ENCODE measurements around the gene SCN9A. TPM values are rescaled to one million over a fixed set of nuclear protein-coding genes. Genes with fewer than 3 reads are reported as not detected.

Gene SCN9A
- polyA plus RNA-seq, 1 donor from 2014 or later = 10.4 TPM

DNA sequence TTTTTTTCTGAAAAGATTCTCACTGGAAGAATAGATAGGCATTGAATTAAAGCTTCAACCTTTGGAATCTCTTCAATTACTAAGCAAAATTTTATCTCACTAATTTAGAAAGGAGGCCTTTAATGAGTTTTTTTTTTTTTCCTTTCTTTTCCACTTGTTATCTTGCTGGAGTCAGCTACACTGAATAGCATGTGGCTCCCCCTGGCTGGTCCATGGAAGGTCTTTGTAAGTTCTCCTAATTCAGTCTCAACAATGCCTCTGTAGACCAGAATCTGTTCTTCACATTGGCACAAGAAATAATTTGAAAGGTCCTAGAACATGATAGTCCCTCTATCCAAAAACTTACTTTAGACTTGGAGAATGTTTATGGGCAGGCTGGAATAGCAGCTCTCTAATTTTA lies 223.7 kb downstream of the SCN9A start:
- H3K27me3 ChIP-seq (ENCODE audit: insufficient read depth, low read depth, low read length) = no peaks in the 10 kb centered on the region
- H2AFZ ChIP-seq (ENCODE audit: low read depth, low read length) = no peak overlapping the region
- no peaks in the 10 kb centered on the region for H3F3A ChIP-seq (ENCODE audit: insufficient read depth, low read length, poor library complexity, severe bottlenecking)
- no peaks in the 10 kb centered on the region for H4K20me1 ChIP-seq (ENCODE audit: insufficient read depth)
- TF ChIP-seq, protein P1, sequence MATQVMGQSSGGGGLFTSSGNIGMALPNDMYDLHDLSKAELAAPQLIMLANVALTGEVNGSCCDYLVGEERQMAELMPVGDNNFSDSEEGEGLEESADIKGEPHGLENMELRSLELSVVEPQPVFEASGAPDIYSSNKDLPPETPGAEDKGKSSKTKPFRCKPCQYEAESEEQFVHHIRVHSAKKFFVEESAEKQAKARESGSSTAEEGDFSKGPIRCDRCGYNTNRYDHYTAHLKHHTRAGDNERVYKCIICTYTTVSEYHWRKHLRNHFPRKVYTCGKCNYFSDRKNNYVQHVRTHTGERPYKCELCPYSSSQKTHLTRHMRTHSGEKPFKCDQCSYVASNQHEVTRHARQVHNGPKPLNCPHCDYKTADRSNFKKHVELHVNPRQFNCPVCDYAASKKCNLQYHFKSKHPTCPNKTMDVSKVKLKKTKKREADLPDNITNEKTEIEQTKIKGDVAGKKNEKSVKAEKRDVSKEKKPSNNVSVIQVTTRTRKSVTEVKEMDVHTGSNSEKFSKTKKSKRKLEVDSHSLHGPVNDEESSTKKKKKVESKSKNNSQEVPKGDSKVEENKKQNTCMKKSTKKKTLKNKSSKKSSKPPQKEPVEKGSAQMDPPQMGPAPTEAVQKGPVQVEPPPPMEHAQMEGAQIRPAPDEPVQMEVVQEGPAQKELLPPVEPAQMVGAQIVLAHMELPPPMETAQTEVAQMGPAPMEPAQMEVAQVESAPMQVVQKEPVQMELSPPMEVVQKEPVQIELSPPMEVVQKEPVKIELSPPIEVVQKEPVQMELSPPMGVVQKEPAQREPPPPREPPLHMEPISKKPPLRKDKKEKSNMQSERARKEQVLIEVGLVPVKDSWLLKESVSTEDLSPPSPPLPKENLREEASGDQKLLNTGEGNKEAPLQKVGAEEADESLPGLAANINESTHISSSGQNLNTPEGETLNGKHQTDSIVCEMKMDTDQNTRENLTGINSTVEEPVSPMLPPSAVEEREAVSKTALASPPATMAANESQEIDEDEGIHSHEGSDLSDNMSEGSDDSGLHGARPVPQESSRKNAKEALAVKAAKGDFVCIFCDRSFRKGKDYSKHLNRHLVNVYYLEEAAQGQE (IDR thresholded peaks at IDR 0.05; ENCODE audit: borderline replicate concordance) = no peak
- TF ChIP-seq SMC3 (conservative IDR thresholded peaks at IDR 0.05; ENCODE audit: poor library complexity) (no peak), TAF1 (IDR thresholded peaks at IDR 0.05; ENCODE audit: low read depth) (no peak)
- H3K9me2 ChIP-seq (ENCODE audit: insufficient read depth, low read length) = no peaks in the 10 kb centered on the region
- no peaks in the 10 kb centered on the region for H3K9me3 ChIP-seq (ENCODE audit: low read length)
- H3K9ac ChIP-seq (ENCODE audit: low read length) = no peak overlapping the region
- no peak overlapping the region for H3K4me3 ChIP-seq (ENCODE audit: low read length)
- H3K27ac ChIP-seq (ENCODE audit: low read length) = no peak overlapping the region
- no peaks in the 10 kb centered on the region for H3K36me3 ChIP-seq (ENCODE audit: insufficient read depth, low read length)
- no peak overlapping the region for H3K4me2 ChIP-seq (ENCODE audit: low read length)
- no peaks in the 10 kb centered on the region for H3K79me2 ChIP-seq (replicated peaks; ENCODE audit: insufficient read depth, low read length)

DNA sequence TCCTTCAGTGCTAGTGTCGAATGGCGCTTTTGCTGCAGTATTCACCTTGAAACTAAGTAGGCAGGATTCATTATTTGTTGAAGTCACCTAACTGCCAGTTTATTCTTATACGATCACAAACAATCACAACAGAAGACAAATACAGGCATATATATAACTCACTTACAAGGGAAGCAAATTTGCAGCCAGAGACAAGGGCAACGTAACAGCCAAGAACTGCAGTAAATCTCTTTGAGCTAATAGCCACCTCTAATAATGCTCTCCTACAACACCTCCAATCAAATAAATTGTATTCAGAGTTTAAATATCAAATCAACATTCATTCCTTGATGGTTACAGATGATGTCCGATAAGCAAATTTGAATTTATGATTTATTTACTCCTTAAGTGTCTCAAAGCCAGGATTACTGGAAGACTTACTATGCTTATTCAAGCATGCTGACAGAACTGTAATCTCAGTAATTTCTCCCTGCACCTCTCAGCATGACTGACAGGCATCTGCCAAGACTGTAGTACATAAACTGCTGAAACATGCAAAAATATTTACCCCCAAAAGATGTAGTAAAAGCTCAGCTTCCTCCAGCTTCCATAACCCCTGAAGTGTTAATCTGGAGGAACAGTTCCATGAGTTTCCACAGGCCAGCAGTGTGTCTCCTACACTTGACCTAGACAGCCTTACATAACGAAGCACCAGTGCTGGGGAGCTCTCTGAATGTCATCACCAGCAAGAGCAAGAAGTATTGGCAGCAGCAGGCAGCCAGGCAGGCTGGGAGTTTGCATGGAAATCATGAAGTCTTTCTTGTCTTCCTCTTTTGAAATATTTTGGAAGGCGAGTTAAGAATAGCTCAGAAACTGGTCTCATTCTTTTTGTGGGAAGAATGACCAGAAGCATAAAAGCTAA lies 227.0 kb downstream of the SCN9A start:
- Histone ChIP-seq H3K9me2 (ENCODE audit: insufficient read depth, low read length) (no peaks in the 10 kb centered on the region), H2AFZ (ENCODE audit: low read depth, low read length) (no peak overlapping the region), H4K20me1 (ENCODE audit: insufficient read depth) (no peaks in the 10 kb centered on the region), H3K4me2 (ENCODE audit: low read length) (peak overlapping the region; percentile 1), H3K27me3 (ENCODE audit: insufficient read depth, low read depth, low read length) (no peaks in the 10 kb centered on the region), H3K4me3 (ENCODE audit: low read length) (no peak overlapping the region), H3K9me3 (ENCODE audit: low read length) (no peaks in the 10 kb centered on the region), H3K27ac (ENCODE audit: low read length) (no peak overlapping the region), H3K79me2 (replicated peaks; ENCODE audit: insufficient read depth, low read length) (no peaks in the 10 kb centered on the region), H3K9ac (ENCODE audit: low read length) (no peak overlapping the region), H3K36me3 (ENCODE audit: insufficient read depth, low read length) (no peaks in the 10 kb centered on the region), H3F3A (ENCODE audit: insufficient read depth, low read length, poor library complexity, severe bottlenecking) (no peaks in the 10 kb centered on the region)
- TF ChIP-seq POLR2AphosphoS5 (IDR thresholded peaks at IDR 0.05) (peak; percentile 82), EP300 (conservative IDR thresholded peaks at IDR 0.05; ENCODE audit: poor library complexity, severe bottlenecking) (peak; percentile 92)
- TF ChIP-seq, protein P1 (IDR thresholded peaks at IDR 0.05; ENCODE audit: borderline replicate concordance) = no peak

DNA sequence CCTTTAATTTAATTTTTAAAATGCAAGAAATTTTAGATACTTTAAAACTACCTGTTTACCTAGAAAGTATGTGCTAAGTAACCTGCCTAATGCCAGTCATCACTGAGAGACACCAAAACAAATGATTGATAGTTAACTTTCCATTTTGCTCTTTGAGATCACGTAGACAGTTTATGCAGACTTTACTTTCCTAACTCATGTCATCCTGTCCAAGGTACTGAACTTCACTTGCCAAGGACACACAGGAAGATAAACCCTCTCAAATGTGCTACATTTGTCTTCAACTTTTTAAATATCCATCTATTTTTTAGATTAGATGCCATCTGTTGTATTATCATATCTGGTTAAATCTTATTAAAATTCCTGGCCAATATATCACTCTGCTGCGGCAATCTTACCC lies 227.9 kb downstream of the SCN9A start:
- H2AFZ ChIP-seq (ENCODE audit: low read depth, low read length) = no peak overlapping the region

More for the DNA sequence above, 227.9 kb downstream of the SCN9A start:
- Histone ChIP-seq H3K4me2 (ENCODE audit: low read length) (peak overlapping the region; percentile 1), H3F3A (ENCODE audit: insufficient read depth, low read length, poor library complexity, severe bottlenecking) (no peaks in the 10 kb centered on the region), H3K9me3 (ENCODE audit: low read length) (no peaks in the 10 kb centered on the region), H3K9me2 (ENCODE audit: insufficient read depth, low read length) (no peaks in the 10 kb centered on the region), H3K27ac (ENCODE audit: low read length) (no peak overlapping the region), H3K79me2 (replicated peaks; ENCODE audit: insufficient read depth, low read length) (no peaks in the 10 kb centered on the region), H4K20me1 (ENCODE audit: insufficient read depth) (no peaks in the 10 kb centered on the region), H3K27me3 (ENCODE audit: insufficient read depth, low read depth, low read length) (no peaks in the 10 kb centered on the region), H3K36me3 (ENCODE audit: insufficient read depth, low read length) (no peaks in the 10 kb centered on the region), H3K4me3 (ENCODE audit: low read length) (no peak overlapping the region), H3K9ac (ENCODE audit: low read length) (no peak overlapping the region)
- no peak for TF ChIP-seq POLR2AphosphoS5 (IDR thresholded peaks at IDR 0.05)
- no peak for TF ChIP-seq EZH2 (IDR thresholded peaks at IDR 0.05; ENCODE audit: borderline replicate concordance, insufficient read depth, low read length, poor library complexity, severe bottlenecking)
- TF ChIP-seq EP300 (conservative IDR thresholded peaks at IDR 0.05; ENCODE audit: poor library complexity, severe bottlenecking) = no peak
- no peak for TF ChIP-seq MXI1 (conservative IDR thresholded peaks at IDR 0.05; ENCODE audit: poor library complexity, severe bottlenecking)
